Measurements from ENCODE around the gene ZFP69. TPM values are rescaled to one million over a fixed set of nuclear protein-coding genes. Genes with fewer than 3 reads are reported as not detected.

Gene ZFP69
- total RNA-seq (2021), result 6.7 and 7.1 TPM in 2 replicates
- percentile 59 among the genes with signal in this experiment for Bru-seq, nascent RNA
- BruChase-seq, experiment 1, labeled RNA remaining after a 2-hour chase, result percentile 61 among the genes with signal in this experiment
- percentile 57 among the genes with signal in this experiment for BruChase-seq, experiment 2, labeled RNA remaining after a 6-hour chase
- long read RNA-seq, partial matches to known transcripts, result 2 of 19 reads
- long read RNA-seq, other reads (novel, unspliced or antisense), result 15 of 19 reads

GRCh38 chr1:40476924-40477677, at the start of gene ZFP69:
Gene ZFP69, plus strand, starts transcription at chr1:40477290. Its CDS starts 2,072 bp downstream, at chr1:40479362.
- TF ChIP-seq CTCF (conservative IDR thresholded peaks at IDR 0.05; ENCODE audit: low read depth, low read length) (no peak), EZH2 (IDR thresholded peaks at IDR 0.05; ENCODE audit: borderline replicate concordance, low read depth, low read length, poor library complexity, severe bottlenecking) (no peak)
- Histone ChIP-seq H3K9me3 (ENCODE audit: low read depth, low read length, poor library complexity, severe bottlenecking) (peaks cover 29% of the 10 kb centered on the region), H3K27me3 (replicated peaks; ENCODE audit: insufficient read depth, low read depth, low read length, poor library complexity) (no peaks in the 10 kb centered on the region), H3K36me3 (ENCODE audit: insufficient read depth, low read length, poor library complexity, severe bottlenecking) (no peaks in the 10 kb centered on the region), H3K4me3 (ENCODE audit: low read depth, low read length, poor library complexity, severe bottlenecking) (peak within 1 kb of the TSS; percentile 76), H3K4me1 (ENCODE audit: insufficient read depth, low read length, poor library complexity, severe bottlenecking) (peaks cover 5% of the 10 kb centered on the region), H3K27ac (ENCODE audit: low read depth, low read length, poor library complexity, severe bottlenecking) (peak within 1 kb of the TSS; percentile 51)
- POLR2A ChIA-PET (ENCODE audit: low non-redundant PET), result no interaction called here
- peak; percentile 89 for DNase-seq (ENCODE audit: low spot score)
- no TSS peak for BruUV-seq (replicated peaks)
- CTCF ChIA-PET, result interaction anchor here (0.7 kb wide), 1 partner anchor 138 kb away, joined by 6 read pairs; no protein-coding TSS in a partner anchor
- intact Hi-C loops (cut with micrococcal nuclease; ENCODE audit: unreplicated experiment), result no loop called here

- BruUV-seq (replicated peaks), result no TSS peak
- no peak for TF ChIP-seq EZH2 (IDR thresholded peaks at IDR 0.05; ENCODE audit: borderline replicate concordance, low read depth, low read length, poor library complexity, severe bottlenecking)
- no peak for TF ChIP-seq CTCF (conservative IDR thresholded peaks at IDR 0.05; ENCODE audit: low read depth, low read length)
- Histone ChIP-seq H3K4me3 (ENCODE audit: low read depth, low read length, poor library complexity, severe bottlenecking) (no peak overlapping the region), H3K4me1 (ENCODE audit: insufficient read depth, low read length, poor library complexity, severe bottlenecking) (no peaks in the 10 kb centered on the region), H3K36me3 (ENCODE audit: insufficient read depth, low read length, poor library complexity, severe bottlenecking) (no peaks in the 10 kb centered on the region), H3K27me3 (replicated peaks; ENCODE audit: insufficient read depth, low read depth, low read length, poor library complexity) (no peaks in the 10 kb centered on the region), H3K27ac (ENCODE audit: low read depth, low read length, poor library complexity, severe bottlenecking) (no peak overlapping the region), H3K9me3 (ENCODE audit: low read depth, low read length, poor library complexity, severe bottlenecking) (no peaks in the 10 kb centered on the region)
- ChIA-PET CTCF (no interaction called here), POLR2A (ENCODE audit: low non-redundant PET) (no interaction called here)
- intact Hi-C loops (cut with micrococcal nuclease; ENCODE audit: unreplicated experiment), result loop anchor here (10.0 kb wide), 1 partner anchor 287 kb away; no protein-coding TSS in a partner anchor
- no peak for DNase-seq (ENCODE audit: low spot score)
Measured at GRCh38 chr1:40431385-40431784, 45.7 kb upstream of the ZFP69 start.

GRCh38 chr1:40432644-40433390, 44.3 kb upstream of the ZFP69 start:
- no peaks in the 10 kb centered on the region for H3K36me3 ChIP-seq (ENCODE audit: insufficient read depth, low read length, poor library complexity, severe bottlenecking)
- H3K4me3 ChIP-seq (ENCODE audit: low read depth, low read length, poor library complexity, severe bottlenecking), result no peak overlapping the region
- H3K9me3 ChIP-seq (ENCODE audit: low read depth, low read length, poor library complexity, severe bottlenecking), result no peaks in the 10 kb centered on the region
- intact Hi-C loops (cut with micrococcal nuclease; ENCODE audit: unreplicated experiment), result loop anchor here (10.0 kb wide), 1 partner anchor 288 kb away; no protein-coding TSS in a partner anchor
- no TSS peak for BruUV-seq (replicated peaks)
- ChIA-PET POLR2A (ENCODE audit: low non-redundant PET) (no interaction called here), CTCF (interaction anchor here (0.7 kb wide), 1 partner anchor 289 kb away, joined by 3 read pairs; no protein-coding TSS in a partner anchor)
- H3K27me3 ChIP-seq (replicated peaks; ENCODE audit: insufficient read depth, low read depth, low read length, poor library complexity), result no peaks in the 10 kb centered on the region
- H3K4me1 ChIP-seq (ENCODE audit: insufficient read depth, low read length, poor library complexity, severe bottlenecking), result no peaks in the 10 kb centered on the region
- no peak overlapping the region for H3K27ac ChIP-seq (ENCODE audit: low read depth, low read length, poor library complexity, severe bottlenecking)
- no peak for TF ChIP-seq CTCF (conservative IDR thresholded peaks at IDR 0.05; ENCODE audit: low read depth, low read length)
- TF ChIP-seq EZH2 (IDR thresholded peaks at IDR 0.05; ENCODE audit: borderline replicate concordance, low read depth, low read length, poor library complexity, severe bottlenecking), result no peak
- no peak for DNase-seq (ENCODE audit: low spot score)

All from A673 (cell line).